Fibroblast of mammary gland (primary cell): Measurements from ENCODE around the gene FOSL2.
"Not testable (repeated sequence)": the region's sequence is repeated elsewhere in the genome, so short reads cannot be mapped to it uniquely, and the experiment has no call there.

ENCODE experiments used
- DNase-seq: peaks from one replicate; pipeline ENCODE4 v3.0.0-alpha.2; 2010; ENCODE audit warnings: low read depth
- H3K4me3 ChIP-seq: 2 replicates; pipeline ENCODE4 v1.5.1; 2011; ENCODE audit warnings: low read depth, mild to moderate bottlenecking, low read length, moderate library complexity; ENCODE audit not compliant: control insufficient read depth
- CTCF ChIP-seq: conservative IDR thresholded peaks from 2 replicates; pipeline ENCODE4 v1.5.1; 2011; ENCODE audit warnings: low read depth, low read length, inconsistent platforms; ENCODE audit not compliant: control insufficient read depth, insufficient read depth

The FOSL2 gene

GRCh38 chr2:28366149-28366495 is 26.5 kb upstream of the FOSL2 start:
- TF ChIP-seq CTCF = no peak
- H3K4me3 ChIP-seq = no peak overlapping the region

GRCh38 chr2:28366496-28367282 is 26.0 kb upstream of the FOSL2 start:
- no peak for DNase-seq
- no peak for TF ChIP-seq CTCF
- H3K4me3 ChIP-seq = no peak overlapping the region

More at GRCh38 chr2:28366149-28366495, 26.5 kb upstream of the FOSL2 start:
- no peak for DNase-seq

- H3K4me3 ChIP-seq = no peak overlapping the region
Measured at GRCh38 chr2:28367667-28368356, 24.8 kb upstream of the FOSL2 start.

GRCh38 chr2:28368357-28368798 is 24.3 kb upstream of the FOSL2 start:
- TF ChIP-seq CTCF = no peak
- no peak for DNase-seq
- no peak overlapping the region for H3K4me3 ChIP-seq

More at GRCh38 chr2:28367667-28368356, 24.8 kb upstream of the FOSL2 start:
- DNase-seq = no peak
- TF ChIP-seq CTCF = no peak

- no peak for TF ChIP-seq CTCF
- no peak overlapping the region for H3K4me3 ChIP-seq
- no peak for DNase-seq
Measured at GRCh38 chr2:28369358-28369757, 23.3 kb upstream of the FOSL2 start.

- TF ChIP-seq CTCF = no peak
- DNase-seq = no peak
- no peak overlapping the region for H3K4me3 ChIP-seq
Measured at GRCh38 chr2:28370354-28370753, 22.3 kb upstream of the FOSL2 start.

GRCh38 chr2:28371728-28372127 is 20.9 kb upstream of the FOSL2 start:
- not testable (repeated sequence) for DNase-seq, H3K4me3 ChIP-seq
